Peyer's patch (tissue), 4 donors: ENCODE data around the gene ITCH.

ENCODE experiments used
- POLR2A ChIP-seq, 2 donors: fragments of 450-650 bp; IDR thresholded peaks; one replicate each; pipeline ENCODE4 v1.5.1; 2017; ENCODE audit warnings: antibody characterized with exemption in 2 of 2, mild to moderate bottlenecking in 2 of 2, moderate library complexity in 2 of 2
- TF ChIP-seq, protein P1 (sequence below), 6 experiments: fragments of 450-650 bp in 4 of 6; fragments of 200-600 bp in 2 of 6; sonication (generic) in 1 of 6; IDR thresholded peaks; one replicate each; pipeline ENCODE4 v1.5.1; 2017 to 2019; ENCODE audit warnings: antibody characterized with exemption in 6 of 6, mild to moderate bottlenecking in 3 of 6, moderate library complexity in 1 of 6

DNA sequence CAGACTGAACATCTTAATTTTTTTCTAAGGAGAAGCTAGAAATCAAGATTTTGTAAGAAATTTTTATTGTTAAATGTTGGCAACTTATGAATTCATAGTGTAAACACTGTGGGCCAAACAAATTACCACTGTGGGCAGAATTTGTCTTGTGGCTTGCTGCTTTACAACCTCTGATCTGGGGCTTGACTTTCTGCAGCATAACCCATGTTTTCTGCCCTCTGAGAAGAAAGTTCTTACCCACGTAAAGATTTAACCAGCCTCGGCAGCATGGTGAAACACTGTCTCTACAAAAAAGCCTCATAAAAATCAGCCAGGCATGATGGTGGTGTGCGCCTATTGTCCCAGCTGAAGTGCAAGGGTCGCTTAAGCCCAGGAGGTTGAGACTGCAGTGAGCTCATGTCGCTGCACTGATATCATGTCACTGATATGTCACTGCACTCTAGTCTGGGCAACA is 12.9 kb downstream of the ITCH start:
- TF ChIP-seq, protein P1, sequence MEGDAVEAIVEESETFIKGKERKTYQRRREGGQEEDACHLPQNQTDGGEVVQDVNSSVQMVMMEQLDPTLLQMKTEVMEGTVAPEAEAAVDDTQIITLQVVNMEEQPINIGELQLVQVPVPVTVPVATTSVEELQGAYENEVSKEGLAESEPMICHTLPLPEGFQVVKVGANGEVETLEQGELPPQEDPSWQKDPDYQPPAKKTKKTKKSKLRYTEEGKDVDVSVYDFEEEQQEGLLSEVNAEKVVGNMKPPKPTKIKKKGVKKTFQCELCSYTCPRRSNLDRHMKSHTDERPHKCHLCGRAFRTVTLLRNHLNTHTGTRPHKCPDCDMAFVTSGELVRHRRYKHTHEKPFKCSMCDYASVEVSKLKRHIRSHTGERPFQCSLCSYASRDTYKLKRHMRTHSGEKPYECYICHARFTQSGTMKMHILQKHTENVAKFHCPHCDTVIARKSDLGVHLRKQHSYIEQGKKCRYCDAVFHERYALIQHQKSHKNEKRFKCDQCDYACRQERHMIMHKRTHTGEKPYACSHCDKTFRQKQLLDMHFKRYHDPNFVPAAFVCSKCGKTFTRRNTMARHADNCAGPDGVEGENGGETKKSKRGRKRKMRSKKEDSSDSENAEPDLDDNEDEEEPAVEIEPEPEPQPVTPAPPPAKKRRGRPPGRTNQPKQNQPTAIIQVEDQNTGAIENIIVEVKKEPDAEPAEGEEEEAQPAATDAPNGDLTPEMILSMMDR (IDR thresholded peaks at IDR 0.05) = no peak
- no peak for TF ChIP-seq POLR2A (IDR thresholded peaks at IDR 0.05)
